H1 (cell line): ENCODE results near the gene FAM193B. TPM values are rescaled to one million over a fixed set of nuclear protein-coding genes. Genes with fewer than 3 reads are reported as not detected.

Experiments
- CTCF ChIA-PET: fragments of 300-600 bp; sonication (Branson Sonifier 250); formaldehyde crosslinking; loops from one replicate; lab custom pipeline; 2021; ENCODE audit not compliant: partially characterized antibody; lab: Charles Lee
- POLR2A ChIA-PET: fragments of 300-600 bp; sonication (Branson Sonifier 250); formaldehyde crosslinking; loops from one replicate; lab custom pipeline; 2021; ENCODE audit warnings: inconsistent platforms; ENCODE audit not compliant: partially characterized antibody; lab: Charles Lee
- DNase-seq, 2 experiments: peaks; one replicate each; pipeline versions ENCODE4 v3.0.0 to v3.0.0-alpha.2; 2010 to 2022; ENCODE audit warnings: low spot score in 2 of 2, low read depth in 1 of 2, mixed read lengths in 1 of 2
- FAIRE-seq: peaks from 2 replicates; lab custom pipeline; 2011; peaks lifted over from hg19 to GRCh38; lab: Jason Lieb, UNC
- H2AFZ ChIP-seq: 2 replicates; pipeline ENCODE4 v1.8.1; 2012; ENCODE audit warnings: low read length, inconsistent platforms
- H2AK5ac ChIP-seq: 2 replicates; pipeline ENCODE4 v1.6.1; 2013; ENCODE audit warnings: low read depth, low read length
- H2BK120ac ChIP-seq: replicated peaks from 2 replicates; pipeline ENCODE3; 2013; ENCODE audit warnings: low read depth, low read length, inconsistent platforms
- H2BK12ac ChIP-seq: 2 replicates; pipeline ENCODE4 v1.6.1; 2013; ENCODE audit warnings: low read depth, low read length
- H2BK15ac ChIP-seq: 2 replicates; pipeline ENCODE4 v1.6.1; 2013; ENCODE audit warnings: low read length
- H2BK20ac ChIP-seq: 2 replicates; pipeline ENCODE4 v1.6.1; 2013; ENCODE audit warnings: low read length
- H2BK5ac ChIP-seq: 2 replicates; pipeline ENCODE4 v1.6.1; 2013; ENCODE audit warnings: low read depth, low read length
- H3K14ac ChIP-seq: 2 replicates; pipeline ENCODE4 v1.6.1; 2013; ENCODE audit warnings: inconsistent platforms; ENCODE audit not compliant: insufficient read length
- H3K18ac ChIP-seq: 2 replicates; pipeline ENCODE4 v1.6.1; 2013; ENCODE audit warnings: low read length; ENCODE audit errors: extremely low read depth
- H3K23ac ChIP-seq: 2 replicates; pipeline ENCODE4 v1.6.1; 2013; ENCODE audit warnings: inconsistent platforms; ENCODE audit not compliant: insufficient read length
- H3K23me2 ChIP-seq: 2 replicates; pipeline ENCODE4 v1.6.1; 2013; ENCODE audit warnings: low read depth, low read length
- H3K27ac ChIP-seq: 2 replicates; pipeline ENCODE4 v1.6.1; 2011; ENCODE audit warnings: low read depth, low read length, inconsistent platforms
- H3K27me3 ChIP-seq, 4 experiments: replicated peaks in 1 of 4; 1 replicate in 1 of 4; 2 replicates in 3 of 4; pipeline versions ENCODE4 v1.6.1 to v1.8.1; 2011 to 2013; ENCODE audit warnings: low read length in 3 of 4, mild to moderate bottlenecking in 3 of 4, inconsistent platforms in 2 of 4, mixed read lengths in 2 of 4, moderate library complexity in 1 of 4; ENCODE audit not compliant: control insufficient read depth in 3 of 4, insufficient read depth in 3 of 4; ENCODE audit errors: extremely low read depth in 1 of 4
- H3K36me3 ChIP-seq, 4 experiments: 2 replicates each; pipeline versions ENCODE4 v1.6.1 to v1.8.1; 2011 to 2013; ENCODE audit warnings: mild to moderate bottlenecking in 4 of 4, low read length in 3 of 4, moderate library complexity in 2 of 4, control low read depth in 1 of 4, inconsistent platforms in 1 of 4; ENCODE audit not compliant: insufficient read depth in 4 of 4, control insufficient read depth in 2 of 4
- H3K4ac ChIP-seq: replicated peaks from 2 replicates; pipeline ENCODE3; 2013; ENCODE audit warnings: low read length, low read depth, mixed read lengths, inconsistent platforms; ENCODE audit not compliant: insufficient read length
- H3K4me1 ChIP-seq, 4 experiments: replicated peaks in 1 of 4; 1 replicate in 1 of 4; 2 replicates in 3 of 4; pipeline versions ENCODE4 v1.6.1 to v1.8.1; 2011 to 2013; ENCODE audit warnings: low read length in 3 of 4, inconsistent platforms in 2 of 4, mixed read lengths in 1 of 4; ENCODE audit not compliant: insufficient read depth in 4 of 4, control insufficient read depth in 3 of 4
- H3K4me2 ChIP-seq, 2 experiments: 2 replicates each; pipeline versions ENCODE4 v1.6.1 to v1.8.1; 2011 to 2013; ENCODE audit warnings: low read depth in 2 of 2, low read length in 2 of 2, control low read depth in 1 of 2, inconsistent platforms in 1 of 2, mild to moderate bottlenecking in 1 of 2; ENCODE audit not compliant: insufficient read depth in 1 of 2
- H3K4me3 ChIP-seq, 4 experiments: fragments of 200-600, 300-600 bp in 1 of 4; sonication (generic), shearing (Covaris generic), sonication (Bioruptor Twin) in 1 of 4; 2 replicates each; pipeline versions ENCODE4 v1.5.1 to v1.8.1; 2011 to 2016; ENCODE audit warnings: low read length in 4 of 4, low read depth in 3 of 4, control low read depth in 2 of 4, inconsistent platforms in 2 of 4, mild to moderate bottlenecking in 2 of 4, mixed read lengths in 1 of 4, moderate library complexity in 1 of 4; ENCODE audit not compliant: insufficient read depth in 2 of 4; ENCODE audit errors: extremely low read depth in 1 of 4
- H3K56ac ChIP-seq: replicated peaks from 2 replicates; pipeline ENCODE3; 2013; ENCODE audit warnings: low read depth, mild to moderate bottlenecking, mixed read lengths, low read length, inconsistent platforms; ENCODE audit not compliant: insufficient read length
- H3K79me1 ChIP-seq: 2 replicates; pipeline ENCODE4 v1.6.1; 2013; ENCODE audit warnings: low read depth, low read length, control low read depth
- H3K79me2 ChIP-seq, 2 experiments: 2 replicates each; pipeline versions ENCODE4 v1.6.1 to v1.8.1; 2012 to 2013; ENCODE audit warnings: low read length in 2 of 2, mild to moderate bottlenecking in 2 of 2, inconsistent platforms in 1 of 2; ENCODE audit not compliant: insufficient read depth in 2 of 2, control insufficient read depth in 1 of 2
- H3K9ac ChIP-seq, 4 experiments: replicated peaks in 1 of 4; 1 replicate in 1 of 4; 2 replicates in 3 of 4; pipeline versions ENCODE4 v1.6.1 to v1.8.1; 2011 to 2013; ENCODE audit warnings: low read depth in 3 of 4, low read length in 3 of 4, control low read depth in 2 of 4, mild to moderate bottlenecking in 2 of 4, moderate library complexity in 2 of 4, inconsistent platforms in 1 of 4; ENCODE audit errors: extremely low read depth in 1 of 4
- H3K9me3 ChIP-seq, 2 experiments: 2 replicates each; pipeline versions ENCODE4 v1.6.1 to v1.8.1; 2012 to 2013; ENCODE audit warnings: mild to moderate bottlenecking in 2 of 2, moderate library complexity in 2 of 2, control low read depth in 1 of 2, inconsistent platforms in 1 of 2, low read depth in 1 of 2, low read length in 1 of 2, mixed read lengths in 1 of 2; ENCODE audit not compliant: insufficient read depth in 2 of 2
- H4K20me1 ChIP-seq, 2 experiments: replicated peaks in 1 of 2; 2 replicates each; pipeline versions ENCODE3 to v1.8.1; 2011 to 2013; ENCODE audit warnings: inconsistent platforms in 2 of 2, low read length in 2 of 2, mild to moderate bottlenecking in 1 of 2; ENCODE audit not compliant: insufficient read depth in 2 of 2, control insufficient read depth in 1 of 2
- H4K5ac ChIP-seq: 2 replicates; pipeline ENCODE4 v1.6.1; 2013; ENCODE audit warnings: low read length, low read depth, mixed read lengths, inconsistent platforms; ENCODE audit not compliant: insufficient read length
- H4K8ac ChIP-seq: 2 replicates; pipeline ENCODE4 v1.8.0; 2013; ENCODE audit warnings: mild to moderate bottlenecking, moderate library complexity, low read length, inconsistent platforms; ENCODE audit not compliant: insufficient read depth; ENCODE audit errors: extremely low read depth
- H4K91ac ChIP-seq: replicated peaks from 2 replicates; pipeline ENCODE3; 2013; ENCODE audit warnings: low read length, mixed read lengths, inconsistent platforms; ENCODE audit not compliant: insufficient read length
- ASH2L ChIP-seq: fragments of 200-600, 300-600 bp; sonication (generic); IDR thresholded peaks from one replicate; pipeline ENCODE4 v1.7.1; 2017; ENCODE audit warnings: low read length
- CBX5 ChIP-seq: fragments of 300-800, 300-1000 bp; sonication (generic); IDR thresholded peaks from 2 replicates; pipeline ENCODE4 v1.7.1; 2016; ENCODE audit warnings: antibody characterized with exemption, low read length, low read depth
- POLR2A ChIP-seq, 2 experiments: IDR thresholded peaks; 1 replicate in 1 of 2; 2 replicates in 1 of 2; pipeline ENCODE4 v1.6.1; 2011; ENCODE audit warnings: low read depth in 2 of 2, low read length in 2 of 2, mild to moderate bottlenecking in 2 of 2; ENCODE audit errors: control extremely low read depth in 1 of 2
- RFX5 ChIP-seq: IDR thresholded peaks from 2 replicates; pipeline ENCODE4 v1.6.1; 2011; ENCODE audit warnings: low read depth, low read length, improper control_type of control experiment, borderline replicate concordance
- RXRA ChIP-seq: IDR thresholded peaks from 2 replicates; pipeline ENCODE4 v1.6.1; 2011; ENCODE audit warnings: low read depth, mild to moderate bottlenecking, low read length, moderate library complexity; ENCODE audit not compliant: insufficient read depth
- WGBS, 2 experiments: shearing (Covaris generic) in 1 of 2; methylation state at CpG; one replicate each; pipeline versions ENCODE4 v1.1.6 to v1.1.7; 2013 to 2015; ENCODE audit warnings: low lambda C conversion rate in 2 of 2, mixed read lengths in 2 of 2, inconsistent platforms in 1 of 2, low coverage in 1 of 2, missing lambda C conversion rate in 1 of 2; ENCODE audit not compliant: insufficient replicate concordance in 2 of 2, insufficient coverage in 1 of 2, insufficient read length in 1 of 2; ENCODE audit errors: extremely low coverage in 1 of 2, missing lambda C conversion rate in 1 of 2; 5-methylcytosine and 5-hydroxymethylcytosine counted together
- polyA plus RNA-seq, 7 experiments: library from polyadenylated mRNA; depleted of rRNA in 3 of 7; stranded (reverse) in 5 of 7; unstranded in 2 of 7; fragments of >200 nt in 5 of 7; fragments of 200-250 nt in 2 of 7; gene quantifications; 1 replicate in 5 of 7; 2 replicates in 1 of 7; 4 replicates in 1 of 7; pipeline versions ENCODE4 v1.2.1 to v1.2.3, GENCODE V29; 2011 to 2013; ENCODE audit warnings: missing spikeins in 2 of 7, mixed read lengths in 2 of 7
- total RNA-seq: library from RNA; stranded (reverse); fragmentation: NEBNext Ultra II Directional; extraction: Animal tissue kit (Norgen Biotek cat#: 25700); gene quantifications from 2 replicates; pipeline ENCODE4 v1.2.1, GENCODE V29; 2021

Gene FAM193B
- total and polyA plus RNA-seq, 2 of the 8 experiments (the other 6 are each of a cell fraction or from before 2014, with no cell fraction given) = 49.9 to 69.8 TPM

DNA sequence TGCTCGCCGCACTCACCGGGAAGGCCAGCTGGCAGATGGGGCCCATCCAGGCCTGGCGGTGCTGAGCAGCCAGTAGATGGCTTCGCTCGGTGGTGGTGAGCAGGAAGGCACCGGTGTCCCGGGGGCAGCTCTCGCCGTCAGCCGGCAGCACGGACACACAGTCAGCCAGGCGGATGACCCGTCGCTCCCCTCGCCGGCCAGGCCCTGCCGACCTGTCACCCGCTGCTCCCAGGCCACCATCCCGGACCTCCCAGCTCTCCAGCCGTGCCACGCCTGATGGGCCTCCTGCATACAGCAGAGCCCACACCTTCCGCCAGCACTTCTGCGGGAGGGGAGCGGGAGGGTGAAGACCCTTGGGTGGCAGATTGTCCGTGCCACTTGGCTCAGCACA is 46.1 kb downstream of the FAM193B start:
- Histone ChIP-seq H2BK20ac (no peak overlapping the region), H3K9ac (no peak overlapping the region), H3K9me3 (no peaks in the 10 kb centered on the region), H3K79me2 (no peaks in the 10 kb centered on the region), H3K79me1 (no peaks in the 10 kb centered on the region), H3K27me3 (no peaks in the 10 kb centered on the region), H3K27ac (no peak overlapping the region), H2AK5ac (no peak overlapping the region), H4K20me1 (peaks cover 0 to 17% of the 10 kb centered on the region in 2 experiments), H3K4me1 (peaks cover 0 to 12% (median 9%) of the 10 kb centered on the region in 4 experiments; a peak in 5 of 7 replicates), H3K4me3 (no peak overlapping the region), H3K4ac (no peak overlapping the region), H3K14ac (no peak overlapping the region), H3K18ac (no peak overlapping the region), H3K4me2 (no peak overlapping the region), H2BK15ac (no peak overlapping the region), H3K56ac (no peak overlapping the region), H4K5ac (no peak overlapping the region), H3K36me3 (peaks cover 9 to 34% (median 25%) of the 10 kb centered on the region in 4 experiments), H4K91ac (no peak overlapping the region), H2AFZ (no peak overlapping the region), H3K23me2 (no peaks in the 10 kb centered on the region), H4K8ac (0 out of 2 replicates have a peak overlapping the region, but pooled peaks have one; percentile 14), H2BK120ac (no peak overlapping the region), H2BK5ac (no peak overlapping the region), H3K23ac (no peak overlapping the region), H2BK12ac (no peak overlapping the region)
- DNase-seq (no peak), FAIRE-seq (no peak)
- ChIA-PET POLR2A (interaction anchor here (1.5 to 65.5 kb wide), 3 partner anchors 8 to 39 kb away, joined by 3 to 3349 read pairs (median 15); partner anchors contain the start of genes DBN1, DDX41, PDLIM7 and PRR7), CTCF (interaction anchor here (0.8 to 20.8 kb wide), 11 partner anchors 8 to 568 kb away, joined by 3 to 306 read pairs (median 3); partner anchors contain the start of genes DBN1 and PDLIM7)
- 96% methylated on average over 23 of the region's 26 CpGs; no CpG with 5 or more reads in 1 of the 2 experiments for WGBS, 2 experiments
- no peak for TF ChIP-seq RXRA
- no peak for TF ChIP-seq RFX5
- TF ChIP-seq POLR2A (IDR thresholded peaks at IDR 0.05; ENCODE audit: control extremely low read depth in 1 of 2, low read depth in 2 of 2, low read length in 2 of 2) = no peak
- no peak for TF ChIP-seq ASH2L
- TF ChIP-seq CBX5 = no peak
